Measurements from ENCODE around the gene ITPKC.
A peak's percentile ranks its signal among the peaks of the same experiment; 100 is the strongest.
"Not testable (repeated sequence)": the region's sequence is repeated elsewhere in the genome, so short reads cannot be mapped to it uniquely, and the experiment has no call there.

ITPKC gene

GRCh38 chr19:40742886-40743285 is 26.0 kb downstream of the ITPKC start:
- no peak for DNase-seq

GRCh38 chr19:40743926-40744325 is 27.0 kb downstream of the ITPKC start:
- DNase-seq, result no peak

GRCh38 chr19:40744554-40745401 is 27.9 kb downstream of the ITPKC start:
- DNase-seq, result no peak

- DNase-seq, result no peak
Measured at GRCh38 chr19:40745402-40745780, 28.5 kb downstream of the ITPKC start.

- DNase-seq, result no peak
Measured at GRCh38 chr19:40747536-40747935, 30.6 kb downstream of the ITPKC start.

- DNase-seq, result peak; percentile 99
Measured at GRCh38 chr19:40750058-40750873, 33.4 kb downstream of the ITPKC start, which contains the start of gene ACTMAP. ACTMAP (minus strand) TSS chr19:40750477; CDS start chr19:40749803, 674 bp downstream.

GRCh38 chr19:40750874-40751537 is 34.1 kb downstream of the ITPKC start, which contains the start of gene SNRPA:
SNRPA (plus strand) TSS chr19:40751203; CDS start chr19:40751409, 206 bp downstream.
- peak; percentile 99 for DNase-seq

GRCh38 chr19:40752257-40752781 is 35.4 kb downstream of the ITPKC start:
- no peak for DNase-seq

GRCh38 chr19:40754611-40755247 is 37.8 kb downstream of the ITPKC start:
- no peak for DNase-seq

GRCh38 chr19:40755248-40755624 is 38.3 kb downstream of the ITPKC start:
- no peak for DNase-seq

GRCh38 chr19:40755791-40756190 is 38.9 kb downstream of the ITPKC start:
- DNase-seq, result no peak

- DNase-seq, result no peak
Measured at GRCh38 chr19:40756502-40757110, 39.7 kb downstream of the ITPKC start.

- no peak for DNase-seq
Measured at GRCh38 chr19:40758491-40758890, 41.6 kb downstream of the ITPKC start.

GRCh38 chr19:40759352-40759751 is 42.4 kb downstream of the ITPKC start:
- no peak for DNase-seq

GRCh38 chr19:40762754-40763470 is 46.0 kb downstream of the ITPKC start:
- DNase-seq, result no peak

- no peak for DNase-seq
Measured at GRCh38 chr19:40763526-40763925, 46.6 kb downstream of the ITPKC start.

- no peak for DNase-seq
Measured at GRCh38 chr19:40763963-40764362, 47.1 kb downstream of the ITPKC start.

GRCh38 chr19:40766385-40766784 is 49.5 kb downstream of the ITPKC start:
- not testable (repeated sequence) for DNase-seq

GRCh38 chr19:40768869-40769268 is 52.0 kb downstream of the ITPKC start:
- no peak for DNase-seq

- DNase-seq, result not testable (repeated sequence)
Measured at GRCh38 chr19:40771101-40771862, 54.4 kb downstream of the ITPKC start.

Measured in NCI-H1694 treated with DMSO at 0.1 percent for 48 hours (cell line).